Activated T-helper 2 cell treated with anti-CD3 and anti-CD28 coated beads, Interferon-gamma antibody, Interleukin-2, Interleukin-4, amounts not matched to agents 10 μg/mL and 5 μg/mL and 100 μg/mL, durations not matched to agents 14 hours and 24 hours and 36 hours (primary cell): ENCODE results near the gene TNFRSF13B. TPM values are rescaled to one million over a fixed set of nuclear protein-coding genes. Genes with fewer than 3 reads are reported as not detected.
"Not testable (repeated sequence)": the region's sequence is repeated elsewhere in the genome, so short reads cannot be mapped to it uniquely, and the experiment has no call there.

Experiments used
- DNase-seq: peaks from one replicate; pipeline ENCODE4 v3.0.0; 2021; ENCODE audit warnings: low spot score
- H3K27ac Mint-ChIP-seq: one replicate; pipeline ENCODE4 v1.8.0; 2021; ENCODE audit warnings: mixed read lengths
- H3K27me3 Mint-ChIP-seq: one replicate; pipeline ENCODE4 v1.8.0; 2021; ENCODE audit warnings: low read depth, mixed read lengths
- H3K36me3 Mint-ChIP-seq: one replicate; pipeline ENCODE4 v1.8.0; 2021; ENCODE audit warnings: low read depth, mixed read lengths
- H3K4me1 Mint-ChIP-seq: one replicate; pipeline ENCODE4 v1.8.0; 2021; ENCODE audit warnings: low read depth, mixed read lengths
- H3K4me3 Mint-ChIP-seq: one replicate; pipeline ENCODE4 v1.8.0; 2021; ENCODE audit warnings: low read depth, mild to moderate bottlenecking, moderate library complexity, mixed read lengths
- H3K9me3 Mint-ChIP-seq: one replicate; pipeline ENCODE4 v1.8.0; 2021; ENCODE audit warnings: mixed read lengths
- intact Hi-C: fragments of 100-400 bp; cut with micrococcal nuclease; formaldehyde crosslinking; loops from one replicate; pipeline ENCODE4 v1.15.1; 2023
- total RNA-seq: library from RNA; stranded (reverse); gene quantifications from 2 replicates; pipeline ENCODE4 v1.2.3, GENCODE V29; 2022

TNFRSF13B gene
- total RNA-seq, 1 donor from 2014 or later, result 0.14 TPM

DNA sequence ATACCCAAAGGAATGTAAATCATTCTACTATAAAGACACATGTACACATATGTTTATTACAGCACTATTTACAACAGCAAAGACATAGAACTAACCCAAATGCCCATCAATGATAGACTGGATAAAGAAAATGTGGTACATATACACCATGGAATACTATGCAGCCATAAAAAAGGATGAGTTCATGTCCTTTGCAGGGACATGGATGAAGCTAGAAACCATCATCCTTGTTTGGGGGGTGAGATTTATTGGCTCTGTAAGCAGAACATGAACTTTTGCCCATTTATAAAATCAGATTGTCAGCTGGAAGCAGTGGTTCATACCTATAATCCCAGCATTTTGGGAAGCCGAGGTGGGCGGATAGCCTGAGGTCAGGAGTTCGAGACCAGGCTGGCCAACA, 68.8 kb downstream of the TNFRSF13B start:
- Mint-ChIP-seq H3K4me1 (peaks cover 12% of the 10 kb centered on the region), H3K27me3 (peaks cover 62% of the 10 kb centered on the region)
- H3K27ac Mint-ChIP-seq, DNase-seq, H3K9me3 Mint-ChIP-seq, intact Hi-C loops, H3K4me3 Mint-ChIP-seq, H3K36me3 Mint-ChIP-seq: not testable (repeated sequence)

DNA sequence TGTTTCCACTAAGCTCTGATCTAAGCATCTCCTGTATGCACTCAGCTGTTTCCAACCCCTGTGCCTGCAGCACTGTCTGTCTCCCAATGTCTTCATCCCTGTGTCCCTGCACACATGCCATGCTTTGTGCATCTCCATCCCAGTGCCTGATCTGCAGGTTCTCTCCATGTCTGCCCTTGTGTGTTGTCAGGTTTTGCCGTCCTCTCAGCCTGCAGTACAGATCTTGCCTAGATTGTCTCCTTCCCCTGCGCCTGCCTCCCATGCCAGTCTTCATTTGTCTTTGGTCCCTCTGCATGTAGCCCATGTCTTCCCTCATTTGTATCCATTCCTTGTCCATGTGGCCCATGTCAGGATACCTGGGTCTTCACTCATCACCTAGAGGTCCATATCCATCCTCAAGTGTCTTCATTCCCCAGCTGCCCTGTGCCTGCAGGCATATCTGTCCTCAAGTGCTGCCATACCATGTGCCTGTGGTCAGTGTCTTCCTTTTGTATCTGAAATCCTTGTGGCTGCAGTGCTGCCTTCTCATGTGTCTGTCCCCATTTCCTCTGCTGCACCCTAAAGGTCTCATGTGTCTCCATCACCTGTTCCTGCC, 71.5 kb downstream of the TNFRSF13B start:
- intact Hi-C loops, result no loop called here
- peaks cover 46% of the 10 kb centered on the region for H3K27me3 Mint-ChIP-seq
- DNase-seq, result no peak

DNA sequence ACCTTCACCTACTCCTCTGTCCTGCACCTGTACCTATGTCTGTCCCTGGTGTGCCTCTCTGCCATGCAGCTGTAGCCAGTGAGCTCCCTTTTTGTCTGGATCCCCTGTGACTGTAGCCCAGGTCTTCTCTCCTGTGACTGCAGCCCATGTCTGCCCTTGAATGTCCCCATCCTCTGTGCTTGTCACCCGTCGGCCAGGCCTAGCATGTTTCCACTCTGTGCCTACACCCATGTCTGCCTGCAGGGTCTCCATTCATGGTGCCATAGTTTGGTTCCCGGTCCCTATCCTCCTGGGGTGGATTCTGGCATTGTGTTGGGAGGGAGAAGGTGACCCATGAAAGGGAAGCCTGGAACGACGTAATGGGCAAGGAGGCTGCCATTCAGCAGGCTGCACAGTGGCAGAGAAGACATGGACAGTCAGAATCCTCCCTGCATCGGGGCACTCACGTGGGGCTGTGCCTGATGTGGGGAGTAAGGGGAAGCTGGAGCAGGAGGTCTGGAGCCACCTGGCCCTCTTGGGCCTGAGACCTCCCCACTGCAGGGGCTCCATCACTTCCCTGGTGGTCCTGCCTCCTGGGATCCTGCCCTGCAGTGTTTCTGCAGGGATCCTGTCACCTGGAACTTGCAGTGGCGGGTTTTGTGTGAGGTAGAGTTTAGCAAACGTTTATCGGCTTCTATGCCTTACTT, 74.6 kb downstream of the TNFRSF13B start:
- intact Hi-C loops, result not testable (repeated sequence)

More for the DNA sequence above, 71.5 kb downstream of the TNFRSF13B start:
- peaks cover 3% of the 10 kb centered on the region for H3K9me3 Mint-ChIP-seq
- H3K36me3 Mint-ChIP-seq, result no peaks in the 10 kb centered on the region
- no peak overlapping the region for H3K4me3 Mint-ChIP-seq
- no peak overlapping the region for H3K27ac Mint-ChIP-seq
- H3K4me1 Mint-ChIP-seq, result no peaks in the 10 kb centered on the region

DNA sequence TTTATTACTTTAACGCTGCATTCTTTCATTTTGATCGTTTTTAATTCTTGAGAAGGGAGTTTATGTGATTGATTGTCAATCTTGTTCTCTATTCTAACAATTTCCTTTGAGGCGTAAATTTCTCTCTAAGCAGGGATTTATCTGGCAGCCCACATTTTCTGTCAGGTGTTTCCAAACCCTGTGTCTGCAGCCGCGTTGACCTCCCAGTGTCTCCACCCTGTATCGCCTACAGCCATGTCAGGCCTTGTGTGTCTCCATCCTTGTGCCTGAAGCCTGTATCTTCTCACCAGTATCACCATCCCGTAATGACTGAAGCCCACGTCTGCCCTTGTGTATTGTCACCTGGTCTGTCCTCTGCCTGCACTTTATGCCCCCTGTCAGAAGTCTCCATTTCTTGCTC, 75.7 kb downstream of the TNFRSF13B start:
- H3K4me3 Mint-ChIP-seq, H3K9me3 Mint-ChIP-seq, H3K4me1 Mint-ChIP-seq, H3K27ac Mint-ChIP-seq, DNase-seq, H3K36me3 Mint-ChIP-seq, intact Hi-C loops: not testable (repeated sequence)
- peaks cover 15% of the 10 kb centered on the region for H3K27me3 Mint-ChIP-seq

More for the DNA sequence above, 74.6 kb downstream of the TNFRSF13B start:
- not testable (repeated sequence) for H3K4me1 Mint-ChIP-seq, H3K27ac Mint-ChIP-seq, H3K4me3 Mint-ChIP-seq, DNase-seq, H3K36me3 Mint-ChIP-seq, H3K9me3 Mint-ChIP-seq
- H3K27me3 Mint-ChIP-seq, result peaks cover 23% of the 10 kb centered on the region

DNA sequence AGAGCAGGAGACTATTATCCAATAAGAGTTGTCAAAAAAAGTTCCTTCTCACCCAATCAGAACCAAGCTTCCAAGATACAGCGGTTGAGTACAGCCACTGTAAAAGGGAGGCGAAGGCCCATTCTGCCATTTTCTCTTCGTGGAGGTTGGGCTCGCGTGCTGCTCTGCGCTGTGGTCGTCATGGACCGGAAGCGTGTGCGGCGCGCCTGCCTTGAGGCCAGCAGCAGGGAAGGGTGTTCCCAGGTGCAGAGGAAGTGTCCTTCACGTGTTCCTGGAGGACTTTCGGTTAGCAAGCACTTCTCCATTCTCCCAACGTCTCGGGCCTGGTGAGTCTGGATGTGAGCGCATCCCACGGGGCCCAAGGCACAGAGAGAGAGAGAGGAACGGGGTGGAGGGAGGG, 78.4 kb downstream of the TNFRSF13B start:
- intact Hi-C loops, H3K9me3 Mint-ChIP-seq, H3K4me3 Mint-ChIP-seq, H3K27ac Mint-ChIP-seq, H3K36me3 Mint-ChIP-seq, H3K4me1 Mint-ChIP-seq, DNase-seq, H3K27me3 Mint-ChIP-seq: not testable (repeated sequence)

DNA sequence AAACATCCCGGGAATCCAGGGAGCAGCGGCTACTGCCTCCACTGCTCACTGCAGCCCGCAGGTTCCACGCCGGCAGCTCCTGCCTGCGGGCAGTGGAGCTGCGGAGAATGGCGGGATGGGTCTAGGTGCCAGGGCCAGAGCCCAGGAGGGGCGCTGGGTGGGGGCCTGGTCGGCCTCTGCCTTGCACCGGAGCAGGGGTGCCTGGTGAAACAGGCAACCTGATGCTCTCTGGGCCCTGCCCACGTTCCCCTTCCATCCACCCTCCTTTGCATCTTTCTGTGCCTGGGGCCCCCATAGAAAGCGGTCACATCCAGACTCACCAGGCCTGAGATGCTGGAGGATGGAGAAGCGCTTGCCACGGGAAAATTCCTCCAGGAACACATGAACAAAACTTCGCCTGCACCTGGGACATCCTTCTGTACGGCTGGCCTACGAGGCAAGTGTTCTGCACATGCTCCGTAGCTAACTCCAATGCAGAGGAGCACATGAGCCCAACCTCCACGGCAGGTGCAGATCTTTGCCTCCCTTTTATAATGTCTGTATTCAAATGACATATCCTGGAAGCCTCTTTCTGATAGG, 79.0 kb downstream of the TNFRSF13B start:
- H3K27ac Mint-ChIP-seq, result not testable (repeated sequence)

DNA sequence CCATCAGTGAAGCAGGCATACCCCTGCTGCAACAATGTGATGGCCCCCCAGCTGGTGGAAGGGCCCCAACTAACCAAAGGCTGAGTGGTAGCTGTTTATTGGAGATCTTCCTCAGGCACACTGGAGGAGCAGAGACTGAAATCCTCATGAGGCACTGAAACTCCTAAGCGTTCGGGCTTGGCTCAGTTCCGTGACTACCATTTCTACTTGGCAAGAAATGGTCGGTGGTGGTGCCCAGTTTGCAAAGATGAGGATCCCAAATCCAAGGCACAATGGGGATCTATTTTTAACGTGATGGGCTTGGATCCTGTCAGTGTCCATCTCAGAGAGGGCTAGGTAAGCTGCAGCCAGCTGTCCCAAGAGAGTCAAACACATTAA, 82.8 kb downstream of the TNFRSF13B start:
- Mint-ChIP-seq H3K27ac (no peak overlapping the region), H3K36me3 (no peaks in the 10 kb centered on the region), H3K27me3 (peaks cover 8% of the 10 kb centered on the region), H3K9me3 (no peaks in the 10 kb centered on the region), H3K4me1 (no peaks in the 10 kb centered on the region), H3K4me3 (no peak overlapping the region)
- no peak for DNase-seq
- intact Hi-C loops, result no loop called here

More for the DNA sequence above, 79.0 kb downstream of the TNFRSF13B start:
- H3K4me1 Mint-ChIP-seq, intact Hi-C loops, H3K27me3 Mint-ChIP-seq, H3K9me3 Mint-ChIP-seq, DNase-seq, H3K4me3 Mint-ChIP-seq, H3K36me3 Mint-ChIP-seq: not testable (repeated sequence)

Other genes starting within 250 kb of the TNFRSF13B start
- 141 and 144 TPM in 2 replicates for gene MPRIP, start 70.3 kb upstream of the TNFRSF13B start, total RNA-seq
- 8.5 and 9.1 TPM in 2 replicates for gene PLD6, start 234.2 kb upstream of the TNFRSF13B start, total RNA-seq